Breast epithelium (tissue), 3 donors: Measurements from ENCODE around the gene PDIA2.

Experiments
- POLR2A ChIP-seq: fragments of 450-650 bp; IDR thresholded peaks from one replicate; pipeline ENCODE4 v1.6.1; 2016; ENCODE audit warnings: antibody characterized with exemption, mild to moderate bottlenecking, moderate library complexity
- POLR2AphosphoS5 ChIP-seq, 3 donors: sonication (generic); formaldehyde crosslinking; IDR thresholded peaks; one replicate each; pipeline ENCODE4 v1.6.1; 2017; ENCODE audit warnings: antibody characterized with exemption in 3 of 3
- TF ChIP-seq, protein P1 (sequence below), 3 donors: fragments of 450-650 bp; IDR thresholded peaks; one replicate each; pipeline ENCODE4 v1.5.1; 2016 to 2017; ENCODE audit warnings: antibody characterized with exemption in 3 of 3, mild to moderate bottlenecking in 3 of 3, moderate library complexity in 3 of 3

GRCh38 chr16:265711-266110 is 17.3 kb upstream of the PDIA2 start:
- TF ChIP-seq, protein P1, sequence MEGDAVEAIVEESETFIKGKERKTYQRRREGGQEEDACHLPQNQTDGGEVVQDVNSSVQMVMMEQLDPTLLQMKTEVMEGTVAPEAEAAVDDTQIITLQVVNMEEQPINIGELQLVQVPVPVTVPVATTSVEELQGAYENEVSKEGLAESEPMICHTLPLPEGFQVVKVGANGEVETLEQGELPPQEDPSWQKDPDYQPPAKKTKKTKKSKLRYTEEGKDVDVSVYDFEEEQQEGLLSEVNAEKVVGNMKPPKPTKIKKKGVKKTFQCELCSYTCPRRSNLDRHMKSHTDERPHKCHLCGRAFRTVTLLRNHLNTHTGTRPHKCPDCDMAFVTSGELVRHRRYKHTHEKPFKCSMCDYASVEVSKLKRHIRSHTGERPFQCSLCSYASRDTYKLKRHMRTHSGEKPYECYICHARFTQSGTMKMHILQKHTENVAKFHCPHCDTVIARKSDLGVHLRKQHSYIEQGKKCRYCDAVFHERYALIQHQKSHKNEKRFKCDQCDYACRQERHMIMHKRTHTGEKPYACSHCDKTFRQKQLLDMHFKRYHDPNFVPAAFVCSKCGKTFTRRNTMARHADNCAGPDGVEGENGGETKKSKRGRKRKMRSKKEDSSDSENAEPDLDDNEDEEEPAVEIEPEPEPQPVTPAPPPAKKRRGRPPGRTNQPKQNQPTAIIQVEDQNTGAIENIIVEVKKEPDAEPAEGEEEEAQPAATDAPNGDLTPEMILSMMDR (IDR thresholded peaks at IDR 0.05): no peak
- TF ChIP-seq POLR2A: no peak
- no peak for TF ChIP-seq POLR2AphosphoS5 (IDR thresholded peaks at IDR 0.05)
